Measurements from ENCODE around the gene GRIFIN.

The GRIFIN gene

GRCh38 chr7:2507917-2508306 lies 31.7 kb upstream of the GRIFIN start:
- Histone ChIP-seq H3K4me1 (ENCODE audit: insufficient read depth, low read length, severe bottlenecking) (peaks cover 45% of the 10 kb centered on the region), H3K9me2 (ENCODE audit: low read depth, low read length) (no peaks in the 10 kb centered on the region), H3K27ac (ENCODE audit: low read depth, low read length, poor library complexity, severe bottlenecking) (no peak overlapping the region), H3K9me3 (ENCODE audit: low read length) (no peaks in the 10 kb centered on the region), H2AFZ (ENCODE audit: low read length) (no peak overlapping the region), H3K9ac (ENCODE audit: low read length) (no peak overlapping the region), H3K4me2 (ENCODE audit: low read length) (no peak overlapping the region), H3K36me3 (ENCODE audit: insufficient read depth, low read length) (no peaks in the 10 kb centered on the region), H3F3A (ENCODE audit: insufficient read depth, low read length) (no peaks in the 10 kb centered on the region), H3K4me3 (ENCODE audit: low read depth, low read length, poor library complexity, severe bottlenecking) (no peak overlapping the region), H4K20me1 (ENCODE audit: insufficient read depth, low read length) (no peaks in the 10 kb centered on the region), H3K79me2 (ENCODE audit: insufficient read depth, low read length) (no peaks in the 10 kb centered on the region), H3K27me3 (ENCODE audit: insufficient read depth, low read length) (peaks cover 11% of the 10 kb centered on the region)
- TF ChIP-seq CTCF (IDR thresholded peaks at IDR 0.05; ENCODE audit: low read length) (no peak), EZH2 (IDR thresholded peaks at IDR 0.05; ENCODE audit: borderline replicate concordance, low read length) (no peak)

GRCh38 chr7:2507208-2507916 lies 31.2 kb upstream of the GRIFIN start:
- no peaks in the 10 kb centered on the region for H4K20me1 ChIP-seq (ENCODE audit: insufficient read depth, low read length)
- H3K36me3 ChIP-seq (ENCODE audit: insufficient read depth, low read length), result no peaks in the 10 kb centered on the region
- H3K27ac ChIP-seq (ENCODE audit: low read depth, low read length, poor library complexity, severe bottlenecking), result no peak overlapping the region
- H3K4me1 ChIP-seq (ENCODE audit: insufficient read depth, low read length, severe bottlenecking), result peaks cover 39% of the 10 kb centered on the region
- no peaks in the 10 kb centered on the region for H3K9me2 ChIP-seq (ENCODE audit: low read depth, low read length)
- no peak overlapping the region for H3K4me3 ChIP-seq (ENCODE audit: low read depth, low read length, poor library complexity, severe bottlenecking)
- H3K9ac ChIP-seq (ENCODE audit: low read length), result no peak overlapping the region
- no peaks in the 10 kb centered on the region for H3K79me2 ChIP-seq (ENCODE audit: insufficient read depth, low read length)
- no peak overlapping the region for H2AFZ ChIP-seq (ENCODE audit: low read length)
- H3K9me3 ChIP-seq (ENCODE audit: low read length), result no peaks in the 10 kb centered on the region
- H3F3A ChIP-seq (ENCODE audit: insufficient read depth, low read length), result no peaks in the 10 kb centered on the region
- no peak overlapping the region for H3K4me2 ChIP-seq (ENCODE audit: low read length)
- peaks cover 11% of the 10 kb centered on the region for H3K27me3 ChIP-seq (ENCODE audit: insufficient read depth, low read length)
- TF ChIP-seq CTCF (IDR thresholded peaks at IDR 0.05; ENCODE audit: low read length), result no peak
- no peak for TF ChIP-seq EZH2 (IDR thresholded peaks at IDR 0.05; ENCODE audit: borderline replicate concordance, low read length)

- Histone ChIP-seq H3K9me3 (ENCODE audit: low read length) (no peaks in the 10 kb centered on the region), H3K36me3 (ENCODE audit: insufficient read depth, low read length) (no peaks in the 10 kb centered on the region), H3K4me3 (ENCODE audit: low read depth, low read length, poor library complexity, severe bottlenecking) (no peak overlapping the region), H3K79me2 (ENCODE audit: insufficient read depth, low read length) (no peaks in the 10 kb centered on the region), H3K27me3 (ENCODE audit: insufficient read depth, low read length) (peaks cover 11% of the 10 kb centered on the region), H3K4me1 (ENCODE audit: insufficient read depth, low read length, severe bottlenecking) (peaks cover 20% of the 10 kb centered on the region), H3K27ac (ENCODE audit: low read depth, low read length, poor library complexity, severe bottlenecking) (no peak overlapping the region), H3F3A (ENCODE audit: insufficient read depth, low read length) (no peaks in the 10 kb centered on the region), H4K20me1 (ENCODE audit: insufficient read depth, low read length) (no peaks in the 10 kb centered on the region), H3K9ac (ENCODE audit: low read length) (no peak overlapping the region), H3K4me2 (ENCODE audit: low read length) (no peak overlapping the region), H3K9me2 (ENCODE audit: low read depth, low read length) (no peaks in the 10 kb centered on the region), H2AFZ (ENCODE audit: low read length) (no peak overlapping the region)
- TF ChIP-seq CTCF (IDR thresholded peaks at IDR 0.05; ENCODE audit: low read length) (no peak), EZH2 (IDR thresholded peaks at IDR 0.05; ENCODE audit: borderline replicate concordance, low read length) (no peak)
These were observed 29.2 kb upstream of the GRIFIN start for GRCh38 chr7:2505401-2505800.
